Stimulated activated naive CD8-positive, alpha-beta T cell treated with anti-CD3 and anti-CD28 coated beads, Interleukin-15, Interleukin-2, amounts not matched to agents 100 ng/mL and 50 ng/mL, for 24 hours (primary cell): ENCODE measurements around the gene C13orf46.

Experiments
- H3K27ac Mint-ChIP-seq: one replicate; pipeline ENCODE4 v1.8.0; 2021; ENCODE audit warnings: mild to moderate bottlenecking, mixed read lengths
- H3K27me3 Mint-ChIP-seq: one replicate; pipeline ENCODE4 v1.8.0; 2021; ENCODE audit warnings: mixed read lengths
- H3K36me3 Mint-ChIP-seq: one replicate; pipeline ENCODE4 v1.8.0; 2021; ENCODE audit warnings: low read depth, mixed read lengths
- H3K4me1 Mint-ChIP-seq: one replicate; pipeline ENCODE4 v1.8.0; 2021; ENCODE audit warnings: low read depth, mixed read lengths
- H3K4me3 Mint-ChIP-seq: one replicate; pipeline ENCODE4 v1.8.0; 2021; ENCODE audit warnings: mild to moderate bottlenecking, mixed read lengths
- H3K9me3 Mint-ChIP-seq: one replicate; pipeline ENCODE4 v1.8.0; 2021; ENCODE audit warnings: mixed read lengths

Gene C13orf46

DNA sequence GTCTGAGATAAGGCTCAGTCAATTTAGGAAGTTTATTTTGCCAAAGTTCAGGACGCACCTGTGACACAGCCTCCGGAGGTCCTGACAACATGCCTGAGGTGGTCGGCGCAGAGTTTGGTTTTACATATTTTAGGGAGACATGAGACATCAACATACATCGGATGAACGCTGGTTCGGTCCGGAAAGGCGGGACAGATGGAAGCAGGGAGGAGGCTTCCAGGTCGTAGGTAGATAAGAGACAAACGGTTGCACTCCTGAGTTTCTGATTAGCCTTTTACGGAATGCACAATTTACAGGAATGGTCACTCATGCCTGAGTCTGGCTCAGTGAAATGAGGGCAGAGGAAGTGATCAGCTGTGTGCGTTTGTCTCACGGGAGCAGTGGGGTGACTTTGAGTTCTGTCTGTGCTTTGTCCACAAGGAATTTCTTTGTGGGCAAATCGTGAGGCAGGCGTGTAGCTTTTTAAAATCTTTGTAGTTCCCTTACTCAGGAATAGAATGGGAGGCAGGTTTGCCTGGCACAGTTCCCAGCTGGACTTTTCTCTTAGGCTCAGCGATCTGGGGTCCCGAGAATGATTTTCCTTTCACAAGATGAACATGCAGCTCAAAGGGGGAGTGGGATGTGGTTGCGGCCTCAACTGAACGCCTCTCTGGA is 36.2 kb downstream of the C13orf46 start:
- Mint-ChIP-seq H3K4me1 (no peaks in the 10 kb centered on the region), H3K4me3 (no peak overlapping the region), H3K36me3 (no peaks in the 10 kb centered on the region), H3K27ac (no peak overlapping the region), H3K27me3 (peaks cover 13% of the 10 kb centered on the region), H3K9me3 (no peaks in the 10 kb centered on the region)

DNA sequence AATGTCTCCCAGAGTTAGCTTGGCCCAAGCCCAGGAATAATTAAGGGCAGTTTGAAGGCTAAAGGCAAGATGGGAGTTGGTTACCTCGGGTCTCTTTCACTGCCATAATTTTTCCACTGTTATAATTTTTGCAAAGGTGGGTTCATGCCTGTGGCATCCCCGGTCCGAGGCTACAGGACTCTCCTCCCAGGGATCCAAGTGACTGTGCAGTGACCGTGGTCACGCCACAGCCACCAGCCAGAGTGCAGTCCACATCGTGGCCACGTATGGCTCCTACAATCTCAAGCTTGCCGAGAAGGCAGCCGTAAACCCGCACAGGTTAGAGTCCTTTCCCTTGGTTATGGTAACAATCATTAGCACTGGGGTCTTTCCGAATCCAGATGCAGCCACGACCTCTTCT is 36.8 kb downstream of the C13orf46 start:
- no peak overlapping the region for H3K27ac Mint-ChIP-seq
- peaks cover 4% of the 10 kb centered on the region for H3K4me1 Mint-ChIP-seq
- peaks cover 17% of the 10 kb centered on the region for H3K27me3 Mint-ChIP-seq
- H3K36me3 Mint-ChIP-seq = no peaks in the 10 kb centered on the region
- no peak overlapping the region for H3K4me3 Mint-ChIP-seq
- H3K9me3 Mint-ChIP-seq = no peaks in the 10 kb centered on the region

DNA sequence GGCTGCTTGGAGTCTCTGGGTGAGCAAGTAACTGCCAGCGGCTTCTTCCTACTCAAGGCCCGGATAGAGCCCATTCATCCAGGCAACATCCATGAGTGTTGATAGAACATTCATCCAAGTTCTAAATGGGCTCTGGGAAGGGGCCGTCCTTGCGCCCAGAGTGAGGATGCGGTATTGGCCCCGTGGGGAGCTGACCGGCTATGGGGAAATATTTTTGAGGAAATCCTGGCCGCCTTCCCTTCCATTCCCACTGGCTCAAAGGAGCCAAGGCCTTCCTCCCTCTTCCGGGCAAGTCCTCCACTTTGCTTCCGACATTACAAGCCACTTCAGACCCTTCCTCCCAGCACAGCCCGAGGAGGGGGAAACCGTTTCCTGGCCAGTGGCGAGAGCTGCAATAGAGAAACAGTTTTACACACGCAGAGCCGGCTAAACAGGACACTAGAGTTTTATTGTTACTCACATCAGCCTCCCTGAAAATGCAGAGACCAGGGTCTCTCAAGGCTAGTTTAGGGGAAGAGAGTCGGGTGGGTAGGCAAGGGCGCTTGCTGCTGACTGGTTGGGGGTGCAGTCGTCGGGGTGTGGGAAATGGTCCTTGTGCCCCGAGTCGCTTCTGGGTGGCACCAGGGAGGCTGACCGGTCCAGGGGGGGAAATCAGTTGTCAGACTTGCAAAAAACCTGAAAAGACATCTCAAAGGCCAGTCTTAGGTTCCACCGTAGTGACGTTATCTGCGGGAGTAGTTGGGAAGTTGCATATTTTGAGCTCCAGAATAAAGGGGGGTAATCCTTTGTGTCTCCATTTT is 37.5 kb downstream of the C13orf46 start:
- peaks cover 24% of the 10 kb centered on the region for H3K27me3 Mint-ChIP-seq
- H3K4me3 Mint-ChIP-seq = no peak overlapping the region
- H3K36me3 Mint-ChIP-seq = no peaks in the 10 kb centered on the region
- no peaks in the 10 kb centered on the region for H3K9me3 Mint-ChIP-seq
- peaks cover 11% of the 10 kb centered on the region for H3K4me1 Mint-ChIP-seq
- no peak overlapping the region for H3K27ac Mint-ChIP-seq

DNA sequence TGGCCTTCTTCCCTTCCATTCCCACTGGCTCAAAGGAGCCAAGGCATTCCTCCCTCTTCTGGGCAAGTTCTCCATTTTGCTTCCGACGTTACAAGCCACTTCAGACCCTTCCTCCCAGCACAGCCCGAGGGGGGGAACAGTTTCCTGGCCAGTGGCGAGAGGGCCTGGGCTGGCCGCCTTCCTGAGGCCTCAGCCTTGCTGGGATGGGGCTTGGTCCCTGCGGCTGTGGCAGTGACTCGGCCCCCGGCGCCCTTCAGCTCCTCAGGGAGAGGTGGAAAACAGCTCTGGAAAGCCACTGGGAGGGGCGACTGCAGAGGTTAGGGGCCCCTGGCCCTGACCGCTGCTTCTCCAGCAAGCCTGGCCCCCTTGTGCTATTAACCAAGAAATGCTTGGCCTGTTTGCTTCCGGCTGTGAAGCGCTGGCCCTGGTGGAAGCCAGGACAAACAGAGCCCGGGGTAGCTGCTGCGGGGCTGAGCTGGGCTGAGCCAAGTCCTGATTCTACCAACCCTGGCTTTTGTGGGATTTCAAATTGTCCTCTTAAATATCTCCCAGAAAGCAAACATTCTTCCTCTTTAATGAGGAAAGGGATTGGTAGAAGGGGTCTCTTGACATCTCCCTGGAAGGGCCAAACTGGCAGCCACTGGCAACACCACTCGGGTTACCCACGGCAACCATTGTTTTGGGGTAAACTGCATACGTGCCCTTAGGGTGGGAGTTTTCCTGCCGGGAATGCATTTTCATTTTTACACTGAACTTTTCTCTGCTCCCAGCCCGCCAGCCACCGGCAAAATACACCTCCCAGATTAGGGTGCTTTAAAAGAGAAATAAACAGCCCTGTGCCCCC is 38.7 kb downstream of the C13orf46 start:
- no peaks in the 10 kb centered on the region for H3K36me3 Mint-ChIP-seq
- no peak overlapping the region for H3K4me3 Mint-ChIP-seq
- H3K27ac Mint-ChIP-seq = no peak overlapping the region
- peaks cover 24% of the 10 kb centered on the region for H3K27me3 Mint-ChIP-seq
- H3K4me1 Mint-ChIP-seq = peaks cover 18% of the 10 kb centered on the region
- H3K9me3 Mint-ChIP-seq = no peaks in the 10 kb centered on the region

DNA sequence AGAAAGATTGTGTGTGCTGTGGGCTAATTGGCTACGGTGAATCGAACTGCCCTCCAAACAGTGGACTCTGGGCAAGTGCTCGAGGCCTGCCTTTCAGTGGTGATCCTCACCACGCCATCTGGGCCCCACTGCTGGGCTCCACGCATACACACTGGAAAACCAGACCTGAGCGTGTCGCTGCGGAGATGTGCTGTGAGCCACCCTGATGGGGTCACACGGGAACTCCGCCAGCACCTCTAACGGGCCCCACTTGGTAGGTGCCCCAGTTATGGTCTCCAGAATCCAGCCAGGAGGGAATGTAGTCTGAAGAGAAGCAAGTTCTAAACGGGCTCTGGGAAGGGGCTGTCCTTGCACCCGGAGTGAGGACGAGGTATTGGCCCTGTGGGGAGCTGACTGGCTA is 39.3 kb downstream of the C13orf46 start:
- H3K27me3 Mint-ChIP-seq = peaks cover 24% of the 10 kb centered on the region
- no peaks in the 10 kb centered on the region for H3K36me3 Mint-ChIP-seq
- H3K9me3 Mint-ChIP-seq = no peaks in the 10 kb centered on the region
- no peak overlapping the region for H3K4me3 Mint-ChIP-seq
- H3K27ac Mint-ChIP-seq = no peak overlapping the region
- peaks cover 18% of the 10 kb centered on the region for H3K4me1 Mint-ChIP-seq

DNA sequence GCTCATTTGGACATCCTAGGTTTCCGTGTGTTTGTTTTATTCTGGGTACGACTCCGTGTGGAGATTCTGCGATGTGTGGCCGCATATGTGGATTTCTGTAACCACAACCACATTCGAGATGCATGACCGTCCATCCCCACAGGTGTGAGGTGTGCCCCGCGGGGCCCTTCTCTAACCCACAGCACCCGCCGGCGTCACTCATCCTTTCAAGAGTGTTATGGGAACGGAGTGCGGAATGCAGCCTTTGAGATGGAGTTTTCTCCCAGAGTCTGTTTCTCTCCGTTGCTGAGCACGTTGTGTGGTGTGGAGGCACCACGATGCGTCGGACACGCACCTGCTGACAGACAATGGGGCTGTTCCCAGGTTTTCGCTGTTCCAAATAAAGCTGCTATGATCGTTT is 40.0 kb downstream of the C13orf46 start:
- peaks cover 24% of the 10 kb centered on the region for H3K27me3 Mint-ChIP-seq
- H3K4me1 Mint-ChIP-seq = peaks cover 18% of the 10 kb centered on the region
- H3K9me3 Mint-ChIP-seq = no peaks in the 10 kb centered on the region

DNA sequence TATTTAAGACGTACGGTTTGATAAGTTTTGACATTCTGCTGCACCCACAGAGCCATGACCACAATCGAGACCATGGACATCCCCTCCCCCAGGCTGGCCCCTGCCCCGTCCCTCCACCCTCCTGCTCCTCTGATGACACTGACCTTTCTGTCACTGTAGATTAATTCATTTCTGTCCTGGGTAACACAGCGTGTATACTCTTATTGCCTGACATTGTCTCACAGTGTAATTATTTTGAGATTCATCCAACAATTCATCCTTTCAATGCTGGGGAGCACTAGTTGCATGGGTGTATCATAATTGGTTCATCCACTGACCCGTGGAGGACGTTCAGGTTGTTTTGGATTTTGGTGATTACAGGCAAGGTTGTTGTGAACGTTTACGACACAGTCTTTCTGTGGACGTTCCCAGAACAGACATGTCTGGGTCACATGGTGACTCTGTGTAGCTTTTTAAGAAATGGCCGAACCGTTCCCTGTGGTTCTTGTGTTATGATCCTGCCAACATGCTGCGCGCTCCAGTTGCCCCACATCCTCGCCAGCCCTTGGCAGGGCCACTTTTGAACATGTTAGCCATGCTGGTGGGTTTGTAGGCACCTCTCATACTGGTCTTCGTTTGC is 41.9 kb downstream of the C13orf46 start:
- Mint-ChIP-seq H3K36me3 (no peaks in the 10 kb centered on the region), H3K9me3 (no peaks in the 10 kb centered on the region), H3K4me3 (no peak overlapping the region), H3K4me1 (peaks cover 18% of the 10 kb centered on the region), H3K27ac (no peak overlapping the region), H3K27me3 (peaks cover 33% of the 10 kb centered on the region)

More for the DNA sequence above, 40.0 kb downstream of the C13orf46 start:
- H3K36me3 Mint-ChIP-seq = no peaks in the 10 kb centered on the region
- no peak overlapping the region for H3K4me3 Mint-ChIP-seq
- H3K27ac Mint-ChIP-seq = no peak overlapping the region

DNA sequence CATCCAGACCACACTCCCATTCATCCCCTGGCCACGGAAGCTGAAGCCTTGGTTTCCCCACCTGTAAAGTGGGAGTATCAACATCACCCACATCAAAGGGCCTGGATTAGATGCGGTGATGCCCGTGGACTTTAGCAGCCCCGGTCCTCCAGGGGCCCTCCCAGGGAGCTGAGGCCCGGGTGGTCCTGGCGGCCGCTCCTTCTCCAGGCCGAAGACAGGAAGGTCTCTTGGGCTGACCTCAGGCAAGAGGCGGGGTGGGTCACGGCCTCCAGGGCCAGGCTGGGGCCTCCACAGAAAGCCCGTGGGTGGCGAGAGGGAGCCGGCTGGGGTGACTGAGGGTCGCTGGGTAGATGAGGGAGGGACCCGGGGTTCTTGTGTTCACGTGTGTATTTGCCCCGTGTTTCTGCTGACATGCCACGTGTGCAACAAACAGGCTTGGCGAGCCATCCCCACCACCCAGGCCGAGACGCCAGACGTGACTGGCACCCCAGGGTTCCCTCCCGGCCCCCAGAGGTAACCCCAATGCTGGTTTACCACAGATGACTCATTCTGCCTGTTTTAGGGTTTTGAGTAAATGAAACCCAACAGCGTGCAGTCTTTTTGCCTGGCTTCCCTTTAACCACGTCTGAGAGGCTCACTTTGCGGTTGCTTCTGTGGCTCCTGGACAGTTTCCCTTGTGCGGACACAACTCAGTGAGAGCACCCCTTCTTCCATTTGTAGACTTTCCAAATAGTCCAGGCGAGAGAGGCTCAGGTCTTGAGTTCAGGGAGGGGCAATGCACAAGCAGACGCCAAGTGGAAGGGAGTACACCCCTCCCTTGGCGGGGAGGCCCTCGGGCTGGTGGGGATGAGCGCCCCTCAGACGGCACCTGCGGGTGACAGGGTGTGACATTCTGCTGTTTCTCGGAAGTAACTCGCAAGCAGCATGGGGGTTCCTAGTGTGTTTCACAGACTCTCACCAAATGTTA is 42.9 kb downstream of the C13orf46 start:
- Mint-ChIP-seq H3K27me3 (peaks cover 43% of the 10 kb centered on the region), H3K36me3 (no peaks in the 10 kb centered on the region), H3K27ac (peak overlapping the region; percentile 14), H3K4me1 (peaks cover 18% of the 10 kb centered on the region), H3K4me3 (no peak overlapping the region), H3K9me3 (no peaks in the 10 kb centered on the region)

DNA sequence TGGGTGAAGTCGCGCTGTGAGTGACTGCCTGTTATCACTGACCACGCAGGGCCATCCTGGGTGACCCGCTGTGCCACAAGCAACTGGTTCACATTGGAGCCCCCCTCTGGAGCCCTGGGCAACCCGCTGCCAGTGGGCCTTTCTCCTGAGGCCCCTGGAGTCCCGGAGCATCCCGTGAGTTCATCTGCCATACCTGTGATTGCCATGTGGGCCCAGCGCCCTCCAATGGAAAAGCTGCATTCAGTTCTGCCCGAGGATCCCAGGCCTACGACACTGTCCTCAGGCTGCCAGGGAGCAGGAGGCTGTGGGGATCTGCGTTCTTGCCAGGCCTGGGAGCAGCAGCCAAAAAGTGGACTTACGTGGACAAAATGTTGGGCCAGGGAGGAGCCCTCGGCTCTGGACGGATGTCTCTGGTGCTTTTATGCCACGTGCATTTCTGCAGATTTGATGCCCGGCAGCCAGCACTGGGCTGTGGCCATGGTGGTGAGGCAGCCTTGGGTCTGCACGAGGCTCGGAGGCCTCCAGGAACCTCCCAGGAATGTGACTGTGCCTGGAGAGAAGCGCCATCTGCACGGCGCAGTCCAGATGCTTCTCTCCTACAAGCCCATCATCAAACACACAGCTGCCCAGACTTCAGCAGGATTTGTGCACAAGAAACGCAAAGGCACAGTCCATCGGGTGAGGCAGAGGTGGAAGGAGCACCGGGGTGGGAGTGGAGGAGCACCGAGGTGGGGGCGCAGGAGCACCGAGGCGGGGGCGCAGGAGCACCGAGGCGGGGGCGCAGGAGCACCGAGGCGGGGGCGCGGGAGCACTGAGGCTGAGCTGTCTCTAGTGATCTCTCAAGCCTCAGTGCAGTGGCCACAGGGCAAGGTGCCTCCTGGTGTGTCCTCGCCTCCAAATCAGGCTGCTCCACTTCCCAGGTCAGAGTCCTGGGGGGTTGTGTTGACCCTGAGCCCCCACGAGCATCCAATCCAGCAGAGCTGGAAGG is 44.0 kb downstream of the C13orf46 start:
- no peaks in the 10 kb centered on the region for H3K9me3 Mint-ChIP-seq
- H3K36me3 Mint-ChIP-seq = no peaks in the 10 kb centered on the region
- H3K27ac Mint-ChIP-seq = no peak overlapping the region
- H3K4me3 Mint-ChIP-seq = no peak overlapping the region
- H3K27me3 Mint-ChIP-seq = peaks cover 45% of the 10 kb centered on the region
- peaks cover 18% of the 10 kb centered on the region for H3K4me1 Mint-ChIP-seq

DNA sequence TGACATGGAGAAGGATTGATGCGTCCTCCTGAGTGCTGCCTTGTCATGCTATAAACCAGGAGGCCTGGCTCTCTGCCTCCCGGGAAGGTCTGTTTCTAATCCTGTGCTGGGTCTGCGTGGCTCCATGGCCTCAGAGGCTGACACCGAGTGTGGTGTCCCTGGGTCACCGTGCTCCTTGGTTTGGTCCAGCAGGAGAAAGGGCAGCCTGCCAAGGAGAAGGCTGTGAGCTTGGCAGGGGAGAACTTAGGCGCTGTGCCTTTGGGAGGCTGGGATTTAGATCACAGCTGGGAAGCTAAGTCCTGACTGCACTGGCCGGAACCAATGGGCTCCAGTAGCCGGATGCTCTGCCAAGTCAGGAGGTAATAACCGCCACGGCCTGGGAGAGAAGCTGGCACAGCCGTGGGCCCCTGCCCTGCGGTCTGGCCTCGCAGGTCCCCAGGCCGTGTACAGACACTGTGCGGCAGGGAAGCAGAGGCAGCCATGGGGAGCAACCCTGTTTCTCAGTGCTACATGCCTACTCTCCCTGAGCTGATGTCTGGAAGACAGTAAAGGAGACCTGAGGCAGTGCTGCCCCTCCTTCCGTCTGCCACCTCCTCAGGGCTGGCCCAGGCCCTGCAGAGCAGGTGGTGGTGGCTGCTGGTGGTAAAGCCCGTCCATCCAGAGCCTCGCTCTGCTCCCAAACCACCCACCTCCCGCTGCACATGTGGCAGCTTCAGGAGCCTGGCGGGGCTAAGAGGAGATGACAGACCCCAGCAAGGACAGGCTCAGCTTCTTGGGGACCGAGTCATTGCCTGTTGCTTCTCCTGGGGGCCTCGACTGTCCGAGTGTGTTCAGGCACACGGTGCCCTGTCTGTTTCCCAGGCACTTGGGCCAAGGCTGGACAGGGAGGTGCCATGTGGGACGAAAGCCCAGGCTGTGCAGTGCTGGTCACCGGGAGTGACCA is 44.9 kb downstream of the C13orf46 start:
- H3K27ac Mint-ChIP-seq = no peak overlapping the region
- H3K36me3 Mint-ChIP-seq = no peaks in the 10 kb centered on the region
- H3K9me3 Mint-ChIP-seq = no peaks in the 10 kb centered on the region
- H3K4me3 Mint-ChIP-seq = no peak overlapping the region
- H3K27me3 Mint-ChIP-seq = peaks cover 39% of the 10 kb centered on the region
- H3K4me1 Mint-ChIP-seq = peaks cover 18% of the 10 kb centered on the region

DNA sequence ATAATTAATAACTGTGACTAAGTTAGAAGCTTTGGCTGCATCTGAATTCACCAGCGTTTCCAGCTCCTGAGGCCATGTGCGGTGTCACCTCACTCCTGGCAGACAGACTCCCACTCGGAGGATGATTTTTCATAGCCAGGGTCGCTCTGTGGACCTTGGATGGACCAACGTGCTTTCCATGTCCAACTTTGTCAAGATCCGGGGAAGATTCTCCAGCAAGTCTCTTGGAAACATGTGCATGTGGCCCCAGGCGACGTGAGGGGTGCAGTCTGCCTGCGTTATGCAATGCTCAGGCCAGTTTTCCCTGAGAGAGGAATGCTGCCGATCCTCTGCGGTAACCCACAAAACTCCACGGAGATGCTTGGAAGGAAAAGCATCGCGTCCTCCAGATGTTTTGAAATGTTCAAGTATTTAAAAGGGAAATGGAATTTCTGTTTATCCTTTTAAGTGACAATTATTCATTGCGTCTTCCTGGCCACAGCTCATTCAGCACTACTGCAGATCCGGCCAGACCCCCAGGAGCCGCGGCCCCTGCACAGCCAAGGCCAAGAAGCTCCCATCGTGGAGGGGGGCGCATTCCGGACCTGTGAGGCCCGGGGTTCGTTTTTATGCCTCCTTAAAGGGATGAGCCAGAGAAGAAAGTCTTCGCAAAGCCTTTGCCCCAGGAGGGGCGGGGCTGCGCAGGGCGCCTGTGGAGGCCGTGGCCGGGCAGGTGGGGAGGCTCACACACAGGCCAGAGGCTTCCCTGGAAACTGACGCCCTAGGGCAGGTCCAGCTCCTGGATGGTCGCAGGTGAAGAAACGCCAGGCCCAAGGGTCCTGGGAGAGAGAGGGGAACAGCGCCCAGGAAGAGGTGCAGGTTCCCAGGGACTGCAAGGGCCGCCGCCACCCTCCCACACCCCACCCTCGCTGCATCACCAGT is 46.0 kb downstream of the C13orf46 start:
- Mint-ChIP-seq H3K27ac (no peak overlapping the region), H3K36me3 (no peaks in the 10 kb centered on the region)

More for the DNA sequence above, 46.0 kb downstream of the C13orf46 start:
- Mint-ChIP-seq H3K9me3 (no peaks in the 10 kb centered on the region), H3K4me1 (peaks cover 18% of the 10 kb centered on the region), H3K4me3 (no peak overlapping the region), H3K27me3 (peaks cover 32% of the 10 kb centered on the region)
